AG09319 (cell line): ENCODE results near the gene HTR7.

Experiments used
- DNase-seq: peaks from one replicate; pipeline ENCODE4 v3.0.0-alpha.2; 2010; ENCODE audit warnings: low read depth; ENCODE audit errors: extremely low read depth
- CTCF ChIP-seq: IDR thresholded peaks from 2 replicates; pipeline ENCODE4 v1.5.1; 2011; ENCODE audit warnings: low read depth, mild to moderate bottlenecking, inconsistent platforms, low read length, moderate library complexity

HTR7 gene

GRCh38 chr10:90707657-90708056 lies 150.2 kb downstream of the HTR7 start:
- no peak for DNase-seq
- TF ChIP-seq CTCF, result no peak

GRCh38 chr10:90701428-90701827 lies 156.4 kb downstream of the HTR7 start:
- DNase-seq, result no peak
- no peak for TF ChIP-seq CTCF

GRCh38 chr10:90695915-90696676 lies 161.7 kb downstream of the HTR7 start:
- no peak for TF ChIP-seq CTCF
- DNase-seq, result no peak
